Measurements from ENCODE around the gene APOF.
A peak's percentile ranks its signal among the peaks of the same experiment; 100 is the strongest.
"Not testable (repeated sequence)": the region's sequence is repeated elsewhere in the genome, so short reads cannot be mapped to it uniquely, and the experiment has no call there.

The APOF gene

DNA sequence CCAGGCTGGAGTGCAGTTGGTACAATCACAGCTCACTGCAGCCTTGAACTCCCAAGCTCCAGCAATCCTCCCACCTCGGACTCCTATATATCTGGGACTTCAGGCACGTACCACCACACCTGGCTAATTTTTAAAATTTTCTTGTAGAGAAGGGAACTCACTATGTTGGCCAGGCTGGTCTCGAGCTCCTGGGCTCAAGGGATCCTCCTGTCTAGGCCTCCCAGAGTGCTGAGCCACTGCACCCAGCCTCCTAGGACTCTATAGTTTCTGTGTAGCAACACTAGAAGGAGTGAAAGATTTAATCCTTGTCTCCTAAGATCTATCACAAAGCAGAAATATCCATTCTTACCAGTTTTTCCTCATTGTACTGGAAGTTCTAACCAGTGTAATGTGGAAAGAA lies 4.3 kb upstream of the APOF start:
- DNase-seq, result no peak

DNA sequence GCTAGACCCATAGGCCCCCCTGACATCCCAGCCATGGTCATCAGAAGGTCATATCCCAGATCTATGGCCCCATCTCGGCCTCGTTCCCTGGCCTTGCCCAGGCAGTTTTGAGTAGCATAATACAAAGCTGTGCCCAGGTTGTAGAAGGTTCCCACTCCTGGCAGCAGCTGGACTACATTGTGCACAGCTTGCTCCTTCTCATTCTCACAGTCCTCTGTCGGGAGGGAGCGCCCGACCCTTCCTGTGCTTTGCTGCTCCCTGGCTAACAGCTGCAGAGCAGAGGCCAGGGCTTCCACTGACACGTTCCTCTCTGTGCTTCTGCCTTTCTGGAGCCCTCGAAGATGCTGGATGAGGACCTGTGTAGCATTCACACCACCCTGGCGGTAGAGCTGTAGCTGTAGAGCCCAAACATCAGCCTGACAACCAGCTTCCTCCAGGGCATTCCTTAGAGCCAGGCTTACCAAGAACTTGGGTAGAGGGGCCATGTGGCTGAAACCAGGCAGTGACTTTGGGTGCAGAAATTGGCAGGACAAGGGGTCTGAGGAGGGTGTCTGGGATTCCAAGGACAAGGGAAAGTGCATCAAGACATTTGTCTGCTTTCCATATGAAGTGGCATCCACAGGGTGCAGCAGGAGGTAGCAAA lies 1.0 kb downstream of the APOF start:
- DNase-seq, result no peak

DNA sequence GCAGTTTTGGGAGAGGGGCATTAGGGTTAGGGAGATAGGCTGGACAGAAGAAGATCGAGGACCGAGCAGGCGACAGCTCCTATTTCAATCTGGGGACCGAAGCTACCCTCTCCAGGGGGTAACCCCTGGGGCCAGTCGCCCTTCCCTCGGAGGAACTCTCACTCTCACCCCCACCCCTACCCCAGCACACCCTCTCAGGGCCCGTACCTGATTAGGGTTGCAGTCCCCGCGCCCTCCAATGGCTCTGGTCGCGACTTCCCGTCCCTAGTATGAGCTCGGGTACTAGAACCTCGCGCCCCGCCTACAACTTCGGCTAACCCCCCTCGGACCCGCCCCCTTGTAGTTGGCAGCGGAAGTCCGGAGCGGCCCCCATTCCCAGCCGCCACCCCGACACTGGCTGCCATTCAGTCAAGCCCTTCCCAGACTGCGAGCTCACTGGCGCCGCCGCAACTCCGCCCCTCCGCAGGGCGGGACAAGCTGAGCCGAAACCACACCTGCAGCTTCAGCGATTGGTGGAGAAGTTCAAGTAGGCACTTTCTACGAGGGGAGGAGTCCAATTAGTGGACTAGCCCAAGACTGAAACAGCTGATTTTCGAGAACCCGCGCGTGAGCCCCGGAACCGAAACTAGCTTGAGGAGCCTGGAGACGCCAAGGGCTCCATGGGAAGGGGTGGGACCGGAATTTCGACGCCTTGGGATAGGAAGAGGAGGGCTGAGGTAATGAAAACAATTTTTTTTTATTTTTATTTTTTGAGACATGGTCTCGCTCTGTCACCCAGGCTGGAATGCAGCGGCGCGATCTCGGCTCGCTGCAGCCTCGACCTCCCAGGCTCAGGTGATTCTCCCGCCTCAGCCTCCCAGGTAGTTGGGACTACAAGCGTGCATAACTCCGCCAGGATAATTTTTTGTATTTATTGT lies 2.5 kb downstream of the APOF start, which contains the start of gene STAT2:
STAT2 (minus strand) TSS at position 257 of the 917 bp plus-strand sequence. CDS start 3,536 bp downstream, outside the sequence.
- DNase-seq, result peak; percentile 100

DNA sequence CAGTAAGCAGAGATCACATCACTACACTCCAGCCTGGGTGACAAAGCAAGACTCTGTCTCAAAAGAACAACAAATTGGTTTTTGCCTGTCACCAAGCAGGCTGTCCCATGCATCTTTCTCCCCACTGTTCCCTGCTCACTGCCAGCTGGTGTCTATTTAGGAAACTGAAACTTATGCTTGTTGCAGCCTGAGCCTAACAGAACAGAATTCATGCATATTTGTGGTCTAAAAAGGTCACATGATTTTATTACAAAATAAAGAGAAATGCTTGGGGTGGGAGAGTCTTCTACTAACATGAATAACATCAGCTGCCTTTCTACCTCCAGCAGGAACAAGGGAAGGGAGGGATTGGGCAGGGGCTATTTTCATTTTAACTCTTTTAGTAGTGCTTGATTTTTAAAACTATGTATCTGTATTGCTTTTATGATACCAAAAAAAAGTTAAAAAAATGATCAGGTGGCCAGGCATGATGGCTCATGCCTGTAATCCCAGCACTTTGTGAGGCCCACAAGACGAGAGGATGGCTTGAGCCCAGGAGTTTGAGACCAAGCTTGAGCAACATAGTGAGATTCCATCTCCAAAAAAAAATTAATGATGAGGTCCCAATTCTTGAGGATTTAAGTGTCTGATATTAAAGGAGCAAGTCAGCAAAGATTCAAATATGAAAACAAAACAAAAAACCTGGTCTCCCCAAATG lies 3.7 kb downstream of the APOF start:
- DNase-seq, result no peak

DNA sequence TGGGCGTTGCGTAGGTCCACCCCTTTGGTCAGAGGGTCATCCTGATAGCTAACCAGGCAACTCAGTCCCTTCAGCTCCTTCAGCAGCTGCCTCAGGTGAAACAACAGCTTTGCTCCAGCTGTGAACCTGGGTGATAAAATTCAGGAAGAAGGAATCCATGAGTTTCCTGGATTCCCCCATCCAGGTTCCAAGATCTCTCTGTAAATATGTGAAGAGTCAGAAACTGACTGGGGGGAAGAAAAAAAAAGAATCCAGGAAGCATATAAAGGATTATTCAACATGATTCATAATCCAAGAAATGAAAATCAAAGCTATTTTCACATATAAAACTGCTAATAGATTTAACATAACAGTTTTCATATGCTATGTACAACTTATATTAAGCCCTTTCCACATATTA lies 11.3 kb downstream of the APOF start:
- no peak for DNase-seq

DNA sequence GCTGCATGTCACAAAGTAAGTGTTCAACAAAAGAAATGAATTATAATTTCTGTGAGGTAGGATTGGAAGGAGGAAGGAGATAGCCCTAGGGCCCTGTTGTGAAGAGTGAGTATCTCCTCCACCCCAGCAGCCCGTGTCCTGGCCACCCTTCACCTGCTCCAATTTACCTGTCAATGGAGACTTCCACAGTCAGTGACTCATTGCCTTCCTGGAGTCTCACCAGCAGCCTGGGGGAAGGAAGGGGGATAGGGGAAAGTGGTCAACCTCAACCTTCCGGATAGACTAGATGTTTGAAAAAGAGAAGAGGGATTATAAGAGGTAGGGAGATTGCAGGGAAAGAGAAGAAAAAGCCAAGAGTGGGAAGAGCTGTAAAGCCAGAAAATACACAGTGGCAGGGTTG lies 12.0 kb downstream of the APOF start:
- no peak for DNase-seq

DNA sequence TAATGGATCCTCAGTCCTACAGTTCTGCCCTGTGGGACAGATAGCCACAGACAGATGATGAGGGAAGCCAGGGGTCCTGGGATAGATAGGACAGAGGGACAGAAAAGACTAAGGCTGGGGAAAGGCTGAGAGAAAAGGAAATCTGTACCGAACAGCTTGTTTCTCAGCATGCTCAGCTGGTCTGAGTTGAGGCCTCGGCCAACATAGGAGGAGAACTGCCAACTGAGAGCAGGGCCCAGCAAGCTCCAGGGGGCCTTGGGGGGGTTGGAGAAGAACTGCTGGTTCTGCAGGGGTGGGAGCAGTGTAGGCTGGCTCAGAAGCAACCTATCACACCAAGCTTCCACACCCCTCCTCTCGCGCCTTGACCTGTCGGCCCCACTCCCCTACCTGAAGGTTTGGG lies 13.9 kb downstream of the APOF start:
- no peak for DNase-seq

DNA sequence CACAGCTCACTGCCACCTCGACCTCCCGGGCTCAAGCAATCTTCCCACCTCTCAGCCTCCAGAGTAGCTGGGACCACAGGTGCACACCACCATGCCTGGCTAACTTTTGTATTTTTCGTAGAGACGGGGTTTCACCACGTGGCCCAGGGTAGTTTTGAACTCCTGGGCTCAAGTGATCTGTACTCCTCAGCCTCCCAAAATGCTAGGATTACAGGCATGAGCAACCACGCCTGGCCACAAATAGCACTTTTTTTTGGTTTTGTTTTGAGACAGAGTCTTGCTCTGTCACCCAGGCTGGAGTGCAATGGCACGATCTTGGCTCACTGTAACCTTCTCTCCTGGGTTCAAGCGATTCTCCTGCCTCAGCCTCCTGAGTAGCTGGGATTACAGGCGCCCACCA lies 15.4 kb downstream of the APOF start:
- DNase-seq, result not testable (repeated sequence)

DNA sequence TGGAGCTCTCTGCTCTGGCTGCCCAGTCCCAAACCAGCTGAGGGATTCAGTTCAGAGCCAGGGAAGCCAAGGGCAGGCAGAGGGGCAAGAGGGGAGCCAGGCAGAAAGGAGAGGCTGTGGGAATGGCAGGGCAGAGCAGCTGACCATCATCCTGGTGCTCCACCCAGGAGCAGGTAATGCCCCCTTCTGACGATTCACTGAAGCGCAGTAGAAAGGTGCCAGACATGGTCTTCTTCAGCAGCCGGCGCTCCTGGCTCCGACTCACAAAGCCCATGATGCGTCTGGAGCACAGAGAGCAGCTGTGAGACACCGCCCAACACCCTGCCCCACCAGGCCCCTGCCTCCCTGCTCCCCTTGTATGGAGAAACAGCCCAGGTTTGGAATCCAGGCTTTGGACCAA lies 16.0 kb downstream of the APOF start:
- peak; percentile 32 for DNase-seq

DNA sequence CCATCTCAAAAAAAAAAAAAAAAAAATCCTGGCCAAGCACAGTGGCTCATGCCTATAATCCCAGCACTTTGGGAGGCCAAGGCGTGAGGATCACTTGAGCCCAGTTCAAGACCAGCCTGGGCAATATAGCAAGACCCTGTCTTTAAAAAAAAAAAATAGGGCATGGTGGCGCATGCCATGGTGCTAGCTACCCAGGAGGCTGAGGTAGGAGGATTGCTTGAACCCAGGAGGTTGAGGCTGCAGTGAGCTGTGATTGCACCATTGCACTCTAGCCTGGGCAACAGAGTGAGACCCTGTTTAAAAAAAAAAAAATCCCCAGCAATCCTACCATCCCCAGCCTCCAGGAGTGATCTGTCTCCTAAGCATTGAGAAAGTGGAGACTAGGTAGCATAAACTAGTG lies 20.4 kb downstream of the APOF start:
- DNase-seq, result not testable (repeated sequence)

DNA sequence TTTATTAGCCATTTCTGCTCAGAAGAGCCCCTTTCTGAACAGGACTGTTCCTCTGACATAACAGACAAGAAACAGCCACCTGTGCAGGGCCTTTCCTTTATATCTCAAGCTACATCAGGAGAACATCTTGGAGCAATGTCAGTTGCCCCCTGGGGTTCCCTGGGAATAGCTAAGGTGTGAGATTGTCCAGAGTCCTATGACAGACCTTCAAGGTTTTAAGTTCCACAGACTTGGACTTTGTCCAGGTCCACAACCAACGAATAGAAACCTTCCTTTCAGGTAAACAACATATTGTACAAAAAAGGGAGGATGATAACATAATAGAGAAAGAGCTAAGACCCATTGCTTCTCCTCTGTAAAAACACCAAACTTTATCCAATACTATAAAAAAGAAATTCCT lies 21.0 kb downstream of the APOF start:
- no peak for DNase-seq

DNA sequence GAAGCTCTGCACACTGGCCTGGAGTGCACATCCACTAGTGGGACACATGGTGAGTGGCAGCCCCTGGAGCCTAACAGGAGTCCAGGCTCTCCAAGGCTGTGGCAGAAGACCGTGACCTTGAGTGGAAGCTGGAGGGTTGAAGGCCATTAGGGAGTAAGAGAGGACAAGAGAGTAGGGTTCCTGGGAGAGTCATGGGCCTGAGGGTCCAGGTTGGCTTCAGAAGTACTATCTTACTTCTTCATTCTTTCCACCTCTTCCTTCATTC lies 23.6 kb downstream of the APOF start:
- DNase-seq, result no peak

DNA sequence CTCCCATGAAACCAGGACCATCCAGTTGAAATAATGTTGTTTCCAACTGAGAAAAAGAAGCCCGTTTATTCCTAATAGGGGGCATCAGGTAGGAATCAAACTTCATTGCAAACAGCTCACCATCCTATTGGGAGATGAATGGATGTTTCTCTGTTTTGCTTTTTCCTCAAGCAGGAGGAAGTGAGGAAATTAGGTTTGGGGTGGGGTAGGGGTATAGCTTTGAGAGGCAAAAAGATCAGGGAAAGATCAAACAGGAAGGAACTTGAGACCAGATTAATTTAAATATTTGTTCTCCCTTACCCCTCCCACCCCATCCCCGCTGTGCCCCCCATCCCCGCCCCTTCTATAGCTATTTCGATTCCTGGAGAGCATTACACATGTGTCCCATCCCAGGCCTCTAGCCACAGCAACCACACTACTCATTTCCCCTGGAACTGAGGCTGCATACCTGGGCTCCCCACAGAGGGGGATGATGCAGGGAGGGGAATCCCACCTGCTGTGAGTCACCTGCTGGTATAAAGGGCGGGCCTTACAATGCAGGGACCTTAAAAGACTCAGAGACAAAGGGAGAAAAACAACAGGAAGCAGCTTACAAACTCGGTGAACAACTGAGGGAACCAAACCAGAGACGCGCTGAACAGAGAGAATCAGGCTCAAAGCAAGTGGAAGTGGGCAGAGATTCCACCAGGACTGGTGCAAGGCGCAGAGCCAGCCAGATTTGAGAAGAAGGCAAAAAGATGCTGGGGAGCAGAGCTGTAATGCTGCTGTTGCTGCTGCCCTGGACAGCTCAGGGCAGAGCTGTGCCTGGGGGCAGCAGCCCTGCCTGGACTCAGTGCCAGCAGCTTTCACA lies 24.1 kb downstream of the APOF start, which contains the start of gene IL23A:
IL23A (plus strand) TSS at position 577 of the 850 bp plus-strand sequence; CDS start at position 738, 161 bp downstream.
- peak; percentile 85 for DNase-seq

DNA sequence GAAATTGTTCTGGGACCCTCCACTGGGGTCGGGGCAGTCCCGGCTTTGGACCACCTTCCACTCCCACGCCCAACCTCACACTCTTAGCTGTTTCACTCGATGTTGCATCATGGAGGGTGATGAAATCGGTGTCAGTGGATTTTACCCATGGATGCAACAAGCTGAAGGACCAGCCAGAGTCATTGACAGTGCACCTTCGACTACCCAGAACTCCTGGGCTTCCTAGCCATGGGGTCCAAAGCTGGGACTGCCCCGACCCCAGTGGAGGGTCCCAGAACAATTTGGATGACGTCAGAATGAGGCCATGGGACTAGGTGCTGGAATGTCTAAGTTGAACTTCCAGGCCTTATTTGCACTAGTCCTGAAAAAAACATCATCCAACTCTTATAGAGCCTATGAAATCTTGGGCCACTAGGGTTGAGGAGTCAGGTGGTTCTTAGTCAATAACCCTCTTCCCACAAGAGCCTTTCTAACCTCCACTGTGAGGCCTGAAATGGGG lies 24.9 kb downstream of the APOF start:
- no peak for DNase-seq

DNA sequence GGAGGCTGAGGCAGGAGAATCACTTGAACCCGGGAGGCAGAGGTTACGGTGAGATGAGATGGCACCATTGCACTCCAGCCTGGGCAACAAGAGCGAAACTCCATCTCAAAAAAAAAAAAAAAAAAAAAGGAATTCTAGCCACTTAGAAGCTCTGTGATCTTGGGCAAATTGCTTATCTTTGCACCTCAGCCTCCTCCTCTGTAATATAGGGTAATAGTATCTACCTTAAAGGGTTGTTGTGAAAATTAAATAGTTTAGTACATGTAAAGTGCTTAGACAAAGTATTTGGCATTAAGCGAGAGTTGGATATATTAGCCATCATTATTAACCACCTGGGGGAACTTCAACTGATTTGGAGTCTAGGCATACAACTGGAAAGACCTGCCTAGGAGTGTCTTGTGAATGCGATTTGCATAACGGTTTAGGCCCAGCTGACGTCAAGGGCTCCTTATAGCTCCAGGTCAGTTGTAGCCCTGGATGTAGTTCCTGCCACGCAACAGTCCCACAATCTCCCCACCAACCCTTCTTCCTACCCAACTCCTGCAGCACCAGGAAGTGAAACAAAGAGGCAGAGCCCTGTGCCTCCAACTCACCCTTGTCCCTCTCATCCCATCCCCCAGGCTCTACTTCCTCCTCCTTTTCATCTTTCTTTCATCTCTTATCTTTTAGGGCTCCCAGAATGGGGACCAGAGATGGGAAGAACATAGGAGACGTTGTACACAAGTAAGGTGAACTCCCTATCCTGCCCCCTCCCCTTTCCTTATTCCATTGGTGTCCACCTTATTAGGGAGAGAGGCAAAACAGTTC lies 26.1 kb downstream of the APOF start:
- DNase-seq, result no peak

DNA sequence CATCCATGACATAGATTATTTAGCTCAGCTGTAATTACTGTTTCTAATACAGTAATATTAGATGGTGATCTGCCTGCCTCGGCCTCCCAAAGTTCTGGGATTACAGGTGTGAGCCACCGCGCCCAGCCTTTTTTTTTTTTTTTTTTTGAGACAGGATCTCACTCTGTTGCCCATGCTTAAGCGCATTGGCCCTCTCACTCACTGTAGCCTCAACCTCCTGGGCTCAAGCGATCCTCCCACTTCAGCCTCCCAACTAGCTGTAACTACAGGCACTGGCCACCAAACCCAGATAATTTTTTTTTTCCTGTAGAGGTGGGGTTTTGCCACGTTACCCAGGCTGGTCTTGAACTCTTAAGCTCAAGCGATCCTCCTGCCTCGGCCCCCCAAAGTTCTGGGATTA lies 27.1 kb downstream of the APOF start:
- not testable (repeated sequence) for DNase-seq

DNA sequence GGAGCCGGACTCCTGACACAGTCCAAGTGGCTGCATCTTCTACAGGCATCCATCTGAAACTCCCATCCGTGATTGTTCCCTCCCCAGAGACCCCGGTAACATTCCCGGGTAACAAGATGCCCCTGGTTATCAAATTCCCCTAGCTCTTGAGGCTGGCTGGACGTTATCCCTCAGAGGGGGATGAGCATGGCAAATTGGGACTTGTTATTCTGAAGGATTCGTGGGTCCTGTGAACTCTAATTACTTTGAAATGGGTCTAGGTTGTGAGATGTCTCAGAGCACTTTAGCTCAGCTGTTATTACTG lies 28.2 kb downstream of the APOF start:
- DNase-seq, result no peak

DNA sequence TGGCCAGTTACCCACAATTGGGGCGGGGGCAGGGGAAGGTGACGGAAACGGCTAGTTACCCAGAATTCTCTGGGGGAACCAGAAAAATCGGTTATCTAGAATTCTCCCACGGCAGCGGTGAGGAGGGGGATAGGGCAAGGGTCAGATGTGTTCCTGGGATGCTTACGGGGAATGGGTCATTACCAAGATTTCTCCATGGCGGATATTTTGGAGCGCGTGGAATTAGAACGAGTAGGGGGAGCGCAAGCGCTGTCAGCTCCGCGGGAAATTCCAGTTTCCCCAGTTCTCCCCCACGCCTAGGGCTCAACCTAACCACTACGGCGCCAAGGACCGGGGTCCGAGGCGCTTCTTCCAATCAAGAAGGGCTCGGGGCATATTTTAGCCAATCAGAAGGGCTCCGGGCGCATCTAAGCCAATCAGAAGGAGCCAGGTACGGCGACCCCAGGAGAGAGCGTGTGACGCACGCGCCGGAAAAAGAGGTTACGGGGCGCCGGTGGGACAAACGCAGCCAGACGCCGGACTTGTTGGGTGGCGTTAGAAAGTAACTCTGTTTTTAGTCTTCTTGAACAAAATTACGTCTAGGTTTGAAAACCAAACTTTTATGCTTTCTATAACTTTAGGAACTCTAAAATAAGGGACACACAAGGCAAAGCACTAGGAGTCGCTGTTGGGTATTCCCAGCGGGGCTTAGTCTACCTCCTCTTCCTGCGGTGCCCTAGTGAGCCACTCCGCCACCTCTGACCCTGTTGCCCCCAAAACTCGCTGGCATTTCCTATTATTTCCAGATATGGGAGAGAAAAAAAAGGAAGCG lies 28.8 kb downstream of the APOF start, which contains the start of gene PAN2:
PAN2 (minus strand) TSS at position 322 of the 811 bp plus-strand sequence. CDS start 906 bp downstream, outside the sequence.
- DNase-seq, result peak; percentile 99

DNA sequence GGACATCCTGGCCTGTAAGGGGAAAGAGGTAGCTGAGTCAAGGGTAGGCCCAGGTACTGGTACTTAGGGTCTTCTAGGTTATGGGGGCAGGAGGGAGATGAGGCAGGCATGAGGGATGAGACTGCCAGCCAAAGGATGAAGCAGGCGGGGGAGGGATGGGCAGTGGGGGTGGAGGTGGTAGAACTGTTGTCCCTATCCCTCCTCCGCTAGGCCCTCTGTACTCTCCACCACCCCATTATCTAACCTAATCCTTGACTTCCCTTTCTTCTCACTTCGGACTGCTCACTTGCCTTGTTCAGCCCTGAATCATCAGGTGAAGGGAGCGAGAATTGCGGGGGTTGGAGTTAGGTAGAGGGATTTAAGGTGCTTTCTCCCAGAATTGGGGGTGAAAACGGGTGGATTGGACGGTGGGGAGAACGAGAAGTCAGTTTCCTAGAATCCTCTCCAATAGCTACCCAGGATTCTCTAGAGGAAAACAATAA lies 29.4 kb downstream of the APOF start:
- DNase-seq, result no peak

DNA sequence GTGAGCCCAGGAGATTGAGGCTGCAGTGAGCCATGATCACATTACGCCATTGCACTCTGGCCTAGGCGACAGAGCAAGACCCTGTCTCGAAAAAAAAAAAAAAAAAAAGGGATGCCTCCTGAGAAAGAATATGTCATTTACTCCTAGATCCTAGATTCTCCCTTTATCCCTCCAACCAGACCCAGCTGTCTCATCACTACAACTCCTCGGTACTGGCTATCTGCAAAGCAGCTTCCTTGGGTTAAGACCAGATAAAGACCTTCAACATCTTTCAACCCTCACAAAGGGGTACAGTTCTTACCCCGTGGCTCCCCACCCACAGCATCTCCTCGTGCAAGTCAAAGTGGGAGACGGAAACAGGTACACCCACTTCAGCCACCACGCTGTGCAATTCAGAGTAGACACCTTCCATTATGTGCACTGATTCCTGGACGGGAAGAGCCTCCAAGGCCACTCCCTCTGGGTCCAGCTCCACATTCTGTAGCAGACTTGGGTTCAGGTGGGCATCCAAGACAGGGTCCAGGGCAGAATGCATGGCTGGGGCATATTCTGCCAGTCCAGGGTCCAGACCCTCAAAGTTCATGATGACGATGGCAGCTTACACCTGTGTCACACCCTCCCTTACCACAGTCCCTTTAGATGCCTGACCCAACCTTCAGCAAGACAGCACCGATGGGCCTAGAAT lies 30.0 kb downstream of the APOF start:
- no peak for DNase-seq
